Retinal pigment epithelial cell (primary cell): Measurements from ENCODE around the gene FSTL4.

Experiments used
- DNase-seq: peaks from one replicate; pipeline ENCODE4 v3.0.0-alpha.2; 2010; ENCODE audit warnings: low read depth
- H3K4me3 ChIP-seq: 2 replicates; pipeline ENCODE4 v1.5.1; 2011; ENCODE audit warnings: mild to moderate bottlenecking, low read length, control low read depth, moderate library complexity
- CTCF ChIP-seq: conservative IDR thresholded peaks from 2 replicates; pipeline ENCODE4 v1.5.1; 2011; ENCODE audit warnings: low read depth, low read length, control low read depth, inconsistent platforms

FSTL4 gene

GRCh38 chr5:133278317-133278716 is 334.0 kb downstream of the FSTL4 start:
- DNase-seq: no peak
- TF ChIP-seq CTCF: no peak
- H3K4me3 ChIP-seq: no peak overlapping the region

- no peak for TF ChIP-seq CTCF
- no peak overlapping the region for H3K4me3 ChIP-seq
- DNase-seq: no peak
These were observed 334.6 kb downstream of the FSTL4 start for GRCh38 chr5:133277744-133278143.

GRCh38 chr5:133276171-133276570 is 336.2 kb downstream of the FSTL4 start:
- no peak for TF ChIP-seq CTCF
- no peak overlapping the region for H3K4me3 ChIP-seq
- no peak for DNase-seq

- no peak overlapping the region for H3K4me3 ChIP-seq
- DNase-seq: no peak
- TF ChIP-seq CTCF: no peak
These were observed 336.7 kb downstream of the FSTL4 start for GRCh38 chr5:133275631-133276030.

GRCh38 chr5:133274597-133274935 is 337.8 kb downstream of the FSTL4 start:
- no peak for TF ChIP-seq CTCF
- no peak overlapping the region for H3K4me3 ChIP-seq
- DNase-seq: peak; percentile 45

GRCh38 chr5:133273661-133274596 is 338.4 kb downstream of the FSTL4 start:
- no peak for TF ChIP-seq CTCF
- no peak for DNase-seq
- H3K4me3 ChIP-seq: no peak overlapping the region

GRCh38 chr5:133272345-133272744 is 340.0 kb downstream of the FSTL4 start:
- DNase-seq: no peak
- no peak for TF ChIP-seq CTCF
- H3K4me3 ChIP-seq: no peak overlapping the region
